SK-N-MC (cell line): ENCODE results near the gene PERM1.

Experiments
- EZH2 ChIP-seq: fragments of 200-600 bp; sonication (generic); IDR thresholded peaks from one replicate; pipeline ENCODE4 v1.6.1; 2017; ENCODE audit warnings: antibody characterized with exemption
- FOXP2 ChIP-seq: optimal IDR thresholded peaks from 2 replicates; pipeline ENCODE3; 2011; ENCODE audit warnings: mild to moderate bottlenecking, moderate library complexity; ENCODE audit not compliant: insufficient read depth; ENCODE audit errors: extremely low read length, control extremely low read depth
- POLR2AphosphoS5 ChIP-seq: IDR thresholded peaks from 2 replicates; pipeline ENCODE4 v1.6.1; 2012; ENCODE audit warnings: mild to moderate bottlenecking, low read depth, low read length, borderline replicate concordance

DNA sequence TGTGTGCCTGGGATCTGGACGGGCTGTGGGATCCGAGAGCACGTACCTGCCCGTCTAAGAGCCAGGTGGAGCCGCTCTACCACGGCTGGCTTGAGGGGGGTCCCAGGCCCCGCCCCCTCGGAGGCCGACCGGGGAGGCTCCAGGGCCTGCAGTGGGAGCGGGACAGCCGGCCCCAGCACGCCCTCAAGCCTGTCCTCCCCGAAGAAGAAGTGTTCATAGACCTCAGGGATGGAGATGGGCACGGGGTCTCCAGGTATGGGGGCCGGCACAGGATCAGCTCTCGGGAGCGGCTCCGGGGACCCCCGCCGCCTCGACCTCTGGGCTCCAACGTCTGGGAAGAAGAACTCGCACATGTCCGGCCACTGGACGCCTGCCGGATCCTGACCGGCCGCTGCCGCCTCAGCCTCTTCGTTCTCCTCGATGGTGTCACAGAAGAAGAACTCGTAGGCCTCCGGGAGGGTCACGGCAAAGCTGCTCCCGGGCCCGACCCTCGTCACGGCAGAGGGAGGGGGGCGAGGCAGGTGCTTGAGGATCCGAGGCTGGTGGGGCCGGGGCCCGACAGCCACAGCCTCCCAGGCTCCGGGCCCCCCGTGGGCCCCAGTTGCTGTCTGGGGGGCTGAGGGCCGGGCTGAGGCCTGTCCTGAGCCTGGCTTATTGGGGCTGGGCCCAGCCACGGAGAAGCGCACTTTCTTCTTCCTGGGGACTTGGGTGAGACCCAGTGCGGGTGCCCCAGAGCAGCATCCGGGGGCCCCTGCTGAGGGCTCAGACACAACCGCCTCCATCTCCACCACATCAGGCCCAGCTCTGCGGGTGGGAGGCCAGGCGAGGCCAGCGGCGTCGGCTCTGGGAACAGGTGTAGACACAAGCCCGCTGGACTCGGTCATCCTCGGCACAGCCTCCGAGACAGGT is 2.8 kb downstream of the PERM1 start:
- no peak for TF ChIP-seq POLR2AphosphoS5
- TF ChIP-seq EZH2, result no peak
- no peak for TF ChIP-seq FOXP2
